Measurements from ENCODE around the gene ARHGAP6. TPM values are rescaled to one million over a fixed set of nuclear protein-coding genes. Genes with fewer than 3 reads are reported as not detected.
"Not testable (repeated sequence)": the region's sequence is repeated elsewhere in the genome, so short reads cannot be mapped to it uniquely, and the experiment has no call there.

The ARHGAP6 gene
- total RNA-seq, 1 donor from 2014 or later = 3.1 TPM

- no peaks in the 10 kb centered on the region for H3K36me3 ChIP-seq
- H3K9me3 ChIP-seq (replicated peaks) = no peaks in the 10 kb centered on the region
- no peak overlapping the region for H3K27ac ChIP-seq (replicated peaks)
- intact Hi-C loops (cut with micrococcal nuclease) = no loop called here
- H3K4me3 ChIP-seq = no peak overlapping the region
- no peaks in the 10 kb centered on the region for H3K27me3 ChIP-seq (ENCODE audit: low read depth)
- no peak for DNase-seq
- TF ChIP-seq CTCF (IDR thresholded peaks at IDR 0.05; ENCODE audit: borderline replicate concordance) = no peak
- no peaks in the 10 kb centered on the region for H3K4me1 ChIP-seq
Observed at GRCh38 chrX:11363069-11363594, 302.6 kb downstream of the ARHGAP6 start.

DNA sequence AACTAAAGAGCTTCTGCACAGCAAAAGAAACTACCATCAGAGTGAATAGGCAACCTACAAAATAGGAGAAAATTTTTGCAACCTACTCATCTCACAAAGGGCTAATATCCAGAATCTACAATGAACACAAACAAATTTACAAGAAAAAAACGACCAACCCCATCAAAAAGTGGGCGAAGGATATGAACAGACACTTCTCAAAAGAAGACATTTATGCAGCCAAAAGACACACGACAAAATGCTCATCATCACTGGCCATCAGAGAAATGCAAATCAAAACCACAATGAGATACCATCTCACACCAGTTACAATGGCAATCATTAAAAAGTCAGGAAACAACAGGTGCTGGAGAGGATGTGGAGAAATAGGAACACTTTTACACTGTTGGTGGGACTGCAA lies 304.1 kb downstream of the ARHGAP6 start:
- DNase-seq; H3K4me3 ChIP-seq; H3K27me3 ChIP-seq (ENCODE audit: low read depth); H3K27ac ChIP-seq (replicated peaks); intact Hi-C loops (cut with micrococcal nuclease); H3K9me3 ChIP-seq (replicated peaks); H3K4me1 ChIP-seq; H3K36me3 ChIP-seq: not testable (repeated sequence)

GRCh38 chrX:11355944-11356343 lies 309.8 kb downstream of the ARHGAP6 start:
- H3K4me3 ChIP-seq; H3K36me3 ChIP-seq; H3K27me3 ChIP-seq (ENCODE audit: low read depth); H3K9me3 ChIP-seq (replicated peaks); DNase-seq; H3K27ac ChIP-seq (replicated peaks); intact Hi-C loops (cut with micrococcal nuclease); H3K4me1 ChIP-seq: not testable (repeated sequence)

GRCh38 chrX:11355259-11355909 lies 310.3 kb downstream of the ARHGAP6 start:
- Histone ChIP-seq H3K4me1 (no peaks in the 10 kb centered on the region), H3K36me3 (no peaks in the 10 kb centered on the region), H3K27ac (replicated peaks) (no peak overlapping the region), H3K9me3 (replicated peaks) (no peaks in the 10 kb centered on the region), H3K4me3 (no peak overlapping the region), H3K27me3 (ENCODE audit: low read depth) (no peaks in the 10 kb centered on the region)
- DNase-seq = no peak
- TF ChIP-seq CTCF (IDR thresholded peaks at IDR 0.05; ENCODE audit: borderline replicate concordance) = no peak
- intact Hi-C loops (cut with micrococcal nuclease) = no loop called here

- no peaks in the 10 kb centered on the region for H3K36me3 ChIP-seq
- H3K27ac ChIP-seq (replicated peaks) = peak overlapping the region; percentile 78
- no peaks in the 10 kb centered on the region for H3K9me3 ChIP-seq (replicated peaks)
- no peaks in the 10 kb centered on the region for H3K27me3 ChIP-seq (ENCODE audit: low read depth)
- no peaks in the 10 kb centered on the region for H3K4me1 ChIP-seq
- no peak for DNase-seq
- TF ChIP-seq CTCF (IDR thresholded peaks at IDR 0.05; ENCODE audit: borderline replicate concordance) = no peak
- H3K4me3 ChIP-seq = no peak overlapping the region
- intact Hi-C loops (cut with micrococcal nuclease) = no loop called here
Observed at GRCh38 chrX:11352296-11352741, 313.4 kb downstream of the ARHGAP6 start.

DNA sequence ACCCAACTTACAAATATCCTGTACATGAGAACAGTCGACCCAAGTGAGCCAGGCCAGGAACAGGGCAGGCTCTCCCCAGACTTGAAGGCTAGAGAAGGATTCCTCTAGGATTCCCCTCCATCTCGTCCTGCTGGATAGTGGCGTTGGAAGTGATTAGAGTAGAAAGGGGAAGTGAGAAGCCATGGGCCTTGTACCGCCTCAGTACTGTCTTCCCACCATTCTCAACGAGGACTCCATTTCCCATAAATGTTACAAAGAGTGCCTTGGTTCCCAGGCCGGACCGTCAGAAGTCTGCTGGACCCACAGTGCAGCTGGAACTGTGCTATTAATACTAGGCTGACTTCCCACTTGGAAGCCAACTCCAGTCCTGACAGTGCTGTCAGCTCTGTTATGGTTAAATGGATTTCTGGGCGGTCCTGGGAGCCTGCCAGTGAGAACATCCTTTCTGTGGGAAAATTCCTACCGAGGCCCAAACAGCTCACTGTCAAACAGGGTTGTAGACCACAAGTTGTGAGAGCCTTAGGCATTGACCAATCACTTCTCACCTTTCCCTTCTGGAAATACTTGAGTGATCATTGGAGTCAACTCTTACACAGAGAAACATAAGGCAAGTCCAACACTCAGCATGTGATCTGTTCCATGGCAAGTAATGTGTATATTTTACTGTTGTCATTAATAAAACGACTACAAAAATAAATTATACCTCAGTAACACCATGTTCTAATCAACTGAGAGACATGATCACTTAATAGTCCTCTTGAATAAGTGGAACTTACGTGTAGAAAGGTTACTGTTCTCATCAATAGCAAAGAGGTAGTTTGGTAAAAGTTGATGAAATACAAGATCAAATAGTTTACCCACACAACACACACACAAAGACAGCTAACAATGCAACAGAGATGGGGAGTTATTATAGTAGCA lies 314.1 kb downstream of the ARHGAP6 start:
- H3K4me3 ChIP-seq = peak overlapping the region; percentile 49
- intact Hi-C loops (cut with micrococcal nuclease) = no loop called here
- no peak for TF ChIP-seq CTCF (IDR thresholded peaks at IDR 0.05; ENCODE audit: borderline replicate concordance)

More for the DNA sequence above, 314.1 kb downstream of the ARHGAP6 start:
- Histone ChIP-seq H3K27ac (replicated peaks) (peak overlapping the region; percentile 78), H3K9me3 (replicated peaks) (no peaks in the 10 kb centered on the region), H3K36me3 (no peaks in the 10 kb centered on the region), H3K27me3 (ENCODE audit: low read depth) (no peaks in the 10 kb centered on the region), H3K4me1 (no peaks in the 10 kb centered on the region)
- DNase-seq = peak; percentile 63
